AG09319 (cell line): ENCODE measurements around the gene PRR23E.

ENCODE experiments used
- DNase-seq: peaks from one replicate; pipeline ENCODE4 v3.0.0-alpha.2; 2010; ENCODE audit warnings: low read depth; ENCODE audit errors: extremely low read depth
- CTCF ChIP-seq: IDR thresholded peaks from 2 replicates; pipeline ENCODE4 v1.5.1; 2011; ENCODE audit warnings: low read depth, mild to moderate bottlenecking, inconsistent platforms, low read length, moderate library complexity

Gene PRR23E

GRCh38 chr3:127157171-127157828 is 35.6 kb upstream of the PRR23E start:
- DNase-seq, result no peak
- TF ChIP-seq CTCF, result no peak

GRCh38 chr3:127158614-127159229 is 34.2 kb upstream of the PRR23E start:
- DNase-seq, result no peak

GRCh38 chr3:127159543-127159942 is 33.4 kb upstream of the PRR23E start:
- TF ChIP-seq CTCF, result no peak
- DNase-seq, result no peak

More at GRCh38 chr3:127158614-127159229, 34.2 kb upstream of the PRR23E start:
- TF ChIP-seq CTCF, result no peak

GRCh38 chr3:127161236-127161635 is 31.7 kb upstream of the PRR23E start:
- no peak for TF ChIP-seq CTCF
- no peak for DNase-seq

- no peak for TF ChIP-seq CTCF
- DNase-seq, result no peak
These were observed 30.9 kb upstream of the PRR23E start for GRCh38 chr3:127161973-127162579.

DNA sequence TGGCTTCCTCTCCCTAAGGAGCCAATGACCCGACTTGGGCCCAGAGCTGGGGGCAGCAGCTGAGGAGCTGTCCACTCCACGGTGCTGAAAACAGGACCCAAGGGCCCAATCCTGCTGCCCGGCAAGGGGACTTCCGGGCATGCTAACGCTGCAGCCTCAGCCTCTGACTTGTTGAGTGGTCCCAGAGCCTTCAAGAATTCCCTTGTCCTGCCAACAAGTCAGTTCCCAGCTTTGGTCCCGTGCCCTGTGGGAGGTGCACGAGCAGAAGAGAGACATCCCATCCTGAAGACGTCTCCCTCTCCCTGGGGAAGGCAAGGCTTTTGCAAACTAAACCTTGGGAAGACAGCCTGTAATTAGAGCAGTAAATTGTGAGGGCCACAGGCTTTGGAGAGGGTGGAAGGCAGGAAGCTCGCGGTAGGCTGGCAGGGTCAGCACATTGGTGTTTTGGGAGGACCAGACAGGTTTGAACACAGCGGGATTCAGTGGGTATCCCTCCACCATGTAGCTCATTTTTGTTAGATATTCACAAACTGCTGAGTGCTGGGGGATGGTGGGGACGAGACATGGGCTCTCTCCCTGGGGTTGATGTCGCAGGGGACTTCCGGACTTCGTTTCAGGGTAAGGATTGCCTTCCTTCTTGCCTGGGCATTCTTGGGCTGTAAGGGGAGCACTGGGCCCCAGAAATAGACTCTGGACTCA is 29.8 kb upstream of the PRR23E start:
- DNase-seq, result no peak

More for the DNA sequence above, 29.8 kb upstream of the PRR23E start:
- no peak for TF ChIP-seq CTCF
